ENCODE results near the gene SEL1L2.

The SEL1L2 gene

GRCh38 chr20:13865791-13866351, 124.5 kb downstream of the SEL1L2 start:
- no peak for DNase-seq

- DNase-seq, result no peak
Measured at GRCh38 chr20:13865156-13865555, 125.3 kb downstream of the SEL1L2 start.

GRCh38 chr20:13863244-13863643, 127.2 kb downstream of the SEL1L2 start:
- DNase-seq, result no peak

GRCh38 chr20:13862245-13862644, 128.2 kb downstream of the SEL1L2 start:
- no peak for DNase-seq

GRCh38 chr20:13858871-13859270, 131.5 kb downstream of the SEL1L2 start:
- DNase-seq, result no peak

GRCh38 chr20:13858439-13858838, 132.0 kb downstream of the SEL1L2 start:
- no peak for DNase-seq

- DNase-seq, result peak in 2 of 56 donors; percentile 5 to 12
Measured at GRCh38 chr20:13857961-13858360, 132.5 kb downstream of the SEL1L2 start.

GRCh38 chr20:13857304-13857703, 133.1 kb downstream of the SEL1L2 start:
- DNase-seq, result peak in 9 of 56 donors; percentile 3 to 24 (median 10)

- peak in 17 of 56 donors; percentile 2 to 64 (median 19) for DNase-seq
Measured at GRCh38 chr20:13856354-13856753, 134.1 kb downstream of the SEL1L2 start.

- DNase-seq, result no peak
Measured at GRCh38 chr20:13855613-13856012, 134.8 kb downstream of the SEL1L2 start.

GRCh38 chr20:13852306-13852705, 138.1 kb downstream of the SEL1L2 start:
- no peak for DNase-seq

GRCh38 chr20:13851279-13851678, 139.1 kb downstream of the SEL1L2 start:
- DNase-seq, result no peak

GRCh38 chr20:13844296-13844695, 146.1 kb downstream of the SEL1L2 start:
- DNase-seq, result no peak

- no peak for DNase-seq
Measured at GRCh38 chr20:13841206-13841605, 149.2 kb downstream of the SEL1L2 start.

- DNase-seq, result no peak
Measured at GRCh38 chr20:13840093-13840465, 150.3 kb downstream of the SEL1L2 start.

- DNase-seq, result no peak
Measured at GRCh38 chr20:13839421-13840092, 150.9 kb downstream of the SEL1L2 start.

- no peak for DNase-seq
Measured at GRCh38 chr20:13838664-13839063, 151.8 kb downstream of the SEL1L2 start.

GRCh38 chr20:13831476-13831875, 158.9 kb downstream of the SEL1L2 start:
- DNase-seq, result no peak

GRCh38 chr20:13825465-13825864, 164.9 kb downstream of the SEL1L2 start:
- DNase-seq, result no peak

- DNase-seq, result no peak
Measured at GRCh38 chr20:13824459-13824858, 166.0 kb downstream of the SEL1L2 start.

GRCh38 chr20:13822459-13822858, 168.0 kb downstream of the SEL1L2 start:
- no peak for DNase-seq

GRCh38 chr20:13821876-13822275, 168.5 kb downstream of the SEL1L2 start:
- no peak for DNase-seq

- peak in 2 of 56 donors; percentile 8 for DNase-seq
Measured at GRCh38 chr20:13819885-13820645, 170.3 kb downstream of the SEL1L2 start.

All from amygdala (tissue), 56 donors.